GM19452 (cell line): ENCODE measurements around the gene CCDC110.
"Not testable (repeated sequence)": the region's sequence is repeated elsewhere in the genome, so short reads cannot be mapped to it uniquely, and the experiment has no call there.

Experiments used
- ATAC-seq: cut with Tn5 transposase; IDR thresholded peaks from one replicate; pipeline ENCODE4 v1.9.1; 2021; ENCODE audit not compliant: unreplicated experiment

The CCDC110 gene

DNA sequence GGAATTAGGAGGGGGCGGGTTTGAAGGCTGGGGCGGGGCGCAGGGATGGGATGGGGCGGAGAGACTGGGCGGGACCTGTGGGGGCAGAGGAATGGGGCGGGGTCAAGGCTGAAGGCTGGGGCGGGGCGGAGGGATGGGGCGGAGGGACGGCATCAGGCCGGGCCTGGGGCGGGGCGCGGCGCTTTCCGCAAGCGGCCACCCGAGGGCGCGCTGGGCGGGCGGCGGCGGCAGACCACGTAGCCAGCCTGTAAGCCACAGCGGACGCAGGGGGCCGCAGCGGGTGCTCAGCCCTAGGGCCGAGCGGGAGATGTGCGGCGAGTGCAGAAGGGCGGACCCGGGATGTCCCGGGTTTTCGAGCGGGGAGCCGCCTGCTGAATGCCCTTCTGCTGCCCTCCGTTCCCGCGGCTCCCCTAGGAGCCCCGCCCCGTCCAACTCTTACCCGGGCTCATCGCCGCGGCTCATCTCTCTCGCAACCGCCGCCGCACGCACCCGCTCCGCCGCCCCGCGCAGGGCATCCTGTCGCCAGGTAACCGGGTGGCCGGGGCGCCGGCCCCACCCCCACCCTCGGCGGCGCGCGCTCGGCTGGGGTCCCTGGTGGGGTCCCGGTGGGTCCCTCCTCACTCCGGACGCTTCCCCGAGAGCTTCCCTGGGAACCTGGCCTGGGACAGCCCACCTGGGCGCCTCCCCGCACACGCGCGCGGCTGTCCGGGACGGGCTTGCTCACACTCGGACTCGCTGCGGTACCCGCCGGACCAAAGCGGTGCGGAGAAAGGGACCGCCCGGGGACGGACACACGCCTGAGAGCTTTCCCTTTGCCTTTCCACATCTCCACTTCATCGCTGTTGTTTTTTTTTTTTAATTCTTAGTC, at the start of gene CCDC110:
CCDC110 (minus strand) TSS at position 499 of the 868 bp plus-strand sequence; CDS start at position 449, 50 bp downstream.
- ATAC-seq, result peak; percentile 88

- ATAC-seq, result no peak
These were observed 48.6 kb upstream of the CCDC110 start for GRCh38 chr4:185520119-185520518.

DNA sequence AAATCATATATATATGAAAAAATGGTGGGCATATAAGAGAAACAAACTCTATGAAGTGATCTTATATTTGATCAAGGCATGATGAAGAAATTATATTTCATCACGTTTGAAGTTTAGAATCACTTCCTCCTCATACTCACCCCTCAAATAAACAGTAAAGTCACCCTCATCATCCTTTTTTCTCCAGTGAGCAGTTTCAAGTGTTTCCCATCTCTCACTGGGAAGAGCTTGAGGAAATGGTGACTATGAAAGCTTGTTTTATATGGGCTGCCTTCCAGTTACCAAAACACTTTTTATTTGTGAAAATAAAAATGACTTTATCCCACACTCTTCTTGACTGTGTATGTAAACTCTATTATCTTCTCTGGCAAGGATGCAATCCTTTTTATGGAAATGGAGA, 47.0 kb upstream of the CCDC110 start:
- ATAC-seq, result no peak

- no peak for ATAC-seq
These were observed 46.5 kb upstream of the CCDC110 start for GRCh38 chr4:185518069-185518468.

- no peak for ATAC-seq
These were observed 43.7 kb upstream of the CCDC110 start for GRCh38 chr4:185515248-185515647.

DNA sequence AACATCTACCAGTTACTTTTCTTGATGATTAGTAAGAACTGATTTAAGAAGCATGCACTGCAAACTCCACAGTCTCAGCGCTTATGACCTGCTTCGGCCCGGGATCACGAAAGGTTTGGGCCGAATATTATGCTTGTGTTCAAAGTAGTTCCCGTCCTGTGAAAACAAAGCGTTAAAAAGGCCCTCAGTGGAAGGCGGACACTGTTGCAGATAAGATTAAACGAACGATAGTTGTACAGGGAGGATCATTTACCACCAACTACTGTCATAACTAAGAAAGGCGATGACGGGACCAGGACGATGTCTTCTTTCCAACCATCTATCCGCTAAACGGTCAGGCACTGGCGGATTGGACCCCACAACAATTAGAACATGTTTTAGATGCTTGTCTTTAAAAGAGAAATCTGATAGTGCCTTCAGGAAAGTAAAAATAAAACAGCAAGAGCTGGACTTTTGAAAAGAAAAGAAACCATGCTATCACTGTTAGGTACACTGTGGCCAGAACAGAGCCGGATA, 42.7 kb upstream of the CCDC110 start:
- no peak for ATAC-seq

- peak; percentile 69 for ATAC-seq
These were observed 42.1 kb upstream of the CCDC110 start for GRCh38 chr4:185513489-185514181.

DNA sequence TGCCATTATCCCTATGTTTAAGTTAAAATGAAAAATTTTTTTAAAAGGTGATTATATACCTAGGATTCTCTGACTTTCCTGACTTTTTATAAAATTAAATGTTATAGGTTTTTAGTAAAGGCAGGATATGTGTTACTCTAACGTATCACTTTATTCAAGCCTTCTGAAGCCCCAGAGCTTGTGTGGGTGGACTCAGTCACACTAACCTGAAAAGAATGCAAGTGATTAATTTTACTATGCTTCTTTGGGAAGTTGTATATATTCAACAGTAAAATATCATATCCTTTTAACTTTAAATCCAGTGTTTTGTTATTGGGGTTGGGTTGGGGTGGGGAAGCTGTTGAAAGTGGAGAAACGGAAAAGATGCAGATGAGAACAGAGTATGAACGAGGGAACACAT, 41.0 kb upstream of the CCDC110 start:
- no peak for ATAC-seq

GRCh38 chr4:185511243-185511642, 39.7 kb upstream of the CCDC110 start:
- not testable (repeated sequence) for ATAC-seq

- no peak for ATAC-seq
These were observed 39.3 kb upstream of the CCDC110 start for GRCh38 chr4:185510806-185511205.

GRCh38 chr4:185508181-185508580, 36.6 kb upstream of the CCDC110 start:
- no peak for ATAC-seq

GRCh38 chr4:185506422-185506821, 34.9 kb upstream of the CCDC110 start:
- no peak for ATAC-seq

DNA sequence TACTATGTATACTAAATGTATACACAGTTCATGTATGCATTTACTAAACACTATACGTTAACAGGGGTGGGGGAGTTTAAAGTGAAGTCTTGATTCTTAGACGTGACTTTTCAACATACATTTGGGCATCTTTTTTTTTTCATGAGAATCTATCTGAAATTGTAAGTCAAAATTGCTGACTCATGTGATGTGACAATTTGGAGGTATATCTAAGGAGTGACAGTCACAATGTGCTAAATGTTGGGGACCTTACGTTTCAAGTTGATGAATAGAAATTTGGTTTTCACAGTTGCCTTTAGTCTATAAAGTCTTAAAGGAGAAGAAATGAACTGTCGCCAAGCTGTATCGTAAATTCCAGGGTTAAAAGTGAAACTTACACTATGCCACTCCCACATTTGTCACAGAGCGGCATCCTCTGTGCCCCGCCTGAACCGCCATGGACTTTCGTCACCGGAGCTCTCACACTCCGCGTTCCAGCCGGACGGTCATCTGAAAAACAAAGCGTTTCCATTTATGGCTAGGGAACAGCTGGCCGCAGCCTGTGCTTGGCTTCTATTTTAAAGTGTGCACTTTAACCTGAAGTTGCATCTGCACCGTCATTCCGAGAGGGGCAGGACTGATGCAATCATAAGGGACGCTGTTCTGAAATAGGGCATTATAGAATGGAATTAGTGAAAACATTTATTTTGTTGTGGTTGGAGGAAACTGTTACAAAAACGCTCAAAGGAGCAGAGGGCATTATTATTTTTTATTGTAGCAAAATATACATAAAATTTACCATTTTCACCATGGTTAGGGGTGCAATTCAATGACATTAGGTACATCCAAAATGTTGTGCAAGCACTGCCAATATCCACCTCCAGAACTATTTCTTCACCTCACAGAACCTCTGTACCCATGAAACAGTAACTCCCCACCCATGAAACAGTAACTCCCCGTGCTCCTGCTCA, 32.8 kb upstream of the CCDC110 start:
- ATAC-seq, result no peak

- no peak for ATAC-seq
These were observed 30.9 kb upstream of the CCDC110 start for GRCh38 chr4:185502386-185502785.

DNA sequence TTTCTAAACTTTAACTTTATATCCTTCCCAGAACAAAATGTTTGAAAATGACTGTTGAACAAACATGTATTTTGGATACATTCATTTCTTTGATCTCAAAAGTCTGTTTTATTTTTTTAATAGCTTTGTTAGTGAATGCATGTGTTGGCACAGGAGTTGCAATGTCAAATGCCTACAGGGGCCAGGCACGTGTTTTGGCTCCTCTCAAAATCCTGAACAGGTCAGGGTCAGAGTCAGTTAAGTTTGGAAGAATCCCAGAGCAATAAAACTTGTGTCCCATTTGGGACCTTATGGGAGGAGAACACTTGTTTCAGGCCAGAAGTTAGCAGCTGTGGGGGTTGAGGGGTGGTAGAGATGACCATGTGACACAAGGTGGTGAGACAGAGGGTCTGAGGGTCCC, 29.0 kb upstream of the CCDC110 start:
- ATAC-seq, result no peak

GRCh38 chr4:185500035-185500434, 28.5 kb upstream of the CCDC110 start:
- no peak for ATAC-seq

DNA sequence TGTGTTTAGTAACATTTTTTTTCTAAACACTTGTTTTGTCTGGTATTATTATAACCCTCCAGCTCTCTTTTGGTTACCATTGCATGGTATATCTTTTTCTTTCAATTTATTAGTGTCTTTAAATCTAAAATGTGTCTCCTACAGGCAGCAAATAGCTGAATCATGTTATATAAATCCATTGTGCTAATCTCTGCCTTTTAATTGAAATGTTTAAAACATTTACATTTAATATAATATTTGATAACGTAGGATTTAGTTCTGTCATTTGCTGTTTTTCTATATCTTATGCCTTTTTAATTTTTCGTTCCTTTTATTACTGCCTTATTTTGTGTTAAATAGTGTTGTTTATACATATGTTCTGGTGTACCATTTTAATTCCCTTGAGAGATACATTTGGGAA, 17.1 kb upstream of the CCDC110 start:
- no peak for ATAC-seq

- no peak for ATAC-seq
These were observed 9.9 kb upstream of the CCDC110 start for GRCh38 chr4:185481401-185481800.

- ATAC-seq, result peak; percentile 15
These were observed 8.6 kb upstream of the CCDC110 start for GRCh38 chr4:185480016-185480732.

DNA sequence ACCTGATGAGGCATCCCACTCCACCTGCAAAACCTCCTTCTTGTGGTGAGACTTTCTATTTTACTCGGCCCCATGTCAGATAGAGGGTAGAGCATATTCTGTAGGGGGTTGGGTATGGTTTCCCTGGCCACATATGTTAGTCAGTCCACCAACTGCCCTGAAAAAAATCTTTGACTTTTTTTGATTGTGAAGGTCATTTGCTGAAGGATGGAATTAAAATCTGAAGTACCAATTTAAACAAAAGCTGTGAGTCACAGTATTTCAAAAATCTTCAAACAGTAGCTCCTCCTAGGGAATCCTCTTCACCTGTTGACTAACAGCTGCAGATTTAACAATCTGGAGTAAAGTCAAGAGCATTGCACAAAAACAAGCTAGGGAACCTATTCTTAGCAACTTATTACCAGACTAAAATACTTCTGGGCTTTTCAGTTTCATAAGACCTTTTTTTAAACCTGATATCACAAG, 8.0 kb upstream of the CCDC110 start:
- peak; percentile 92 for ATAC-seq
